ENCODE data around the gene ANKDD1B.

The ANKDD1B gene

DNA sequence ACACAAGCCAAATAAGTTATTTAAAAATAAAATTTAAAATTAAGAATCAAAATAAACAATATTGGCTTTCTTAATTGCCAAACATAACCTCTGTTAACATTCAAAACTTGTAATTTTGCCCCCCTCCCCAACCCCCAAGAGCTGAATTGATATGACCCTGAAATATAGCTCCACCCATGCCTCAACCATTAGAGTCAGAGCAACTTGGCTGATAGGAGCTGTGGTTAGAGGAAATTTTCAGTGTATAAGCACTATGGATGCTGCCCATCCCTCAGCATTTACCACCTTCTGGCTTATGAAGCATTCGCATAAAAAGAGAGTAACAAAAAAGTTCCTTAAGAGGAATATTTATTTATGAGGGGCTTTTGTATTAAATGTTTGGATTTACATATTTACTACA, 99.9 kb downstream of the ANKDD1B start:
- no peak for DNase-seq

DNA sequence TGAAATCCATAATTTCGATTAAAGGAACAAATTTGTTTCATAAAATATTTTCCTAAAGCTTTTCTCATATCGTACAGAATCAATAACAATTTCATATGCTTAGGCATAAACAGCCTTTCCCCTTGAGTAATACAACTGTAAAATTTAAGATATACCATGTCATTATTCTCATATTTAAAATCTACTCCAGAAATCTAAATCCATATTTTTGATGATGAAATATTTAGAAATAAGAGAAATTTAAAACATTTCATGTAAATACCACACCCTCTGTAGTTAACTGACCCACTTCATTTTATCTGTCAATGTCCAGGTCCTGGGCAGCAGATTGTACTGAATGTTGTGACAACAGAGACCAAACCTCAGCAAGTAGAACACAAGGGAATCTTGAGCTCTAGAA, 100.8 kb downstream of the ANKDD1B start:
- DNase-seq = no peak

DNA sequence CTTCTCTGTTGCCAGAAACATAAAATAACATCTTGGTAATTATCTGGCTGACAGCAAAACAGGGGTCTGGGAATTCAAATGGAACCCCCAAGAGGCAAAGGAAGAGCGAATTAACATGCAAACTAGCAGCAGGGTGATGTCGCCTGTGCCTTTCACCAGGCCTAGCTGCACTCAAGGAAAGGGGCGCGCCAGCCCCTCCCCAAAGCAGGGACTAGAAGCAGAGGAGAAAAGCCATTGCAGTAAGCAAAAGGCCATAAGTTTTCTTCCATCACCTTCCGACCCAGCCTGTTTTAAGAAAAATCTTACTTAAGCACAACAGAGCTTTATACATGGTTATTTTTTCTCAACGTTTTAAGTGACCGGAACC, 105.4 kb downstream of the ANKDD1B start:
- DNase-seq = peak; percentile 44

DNA sequence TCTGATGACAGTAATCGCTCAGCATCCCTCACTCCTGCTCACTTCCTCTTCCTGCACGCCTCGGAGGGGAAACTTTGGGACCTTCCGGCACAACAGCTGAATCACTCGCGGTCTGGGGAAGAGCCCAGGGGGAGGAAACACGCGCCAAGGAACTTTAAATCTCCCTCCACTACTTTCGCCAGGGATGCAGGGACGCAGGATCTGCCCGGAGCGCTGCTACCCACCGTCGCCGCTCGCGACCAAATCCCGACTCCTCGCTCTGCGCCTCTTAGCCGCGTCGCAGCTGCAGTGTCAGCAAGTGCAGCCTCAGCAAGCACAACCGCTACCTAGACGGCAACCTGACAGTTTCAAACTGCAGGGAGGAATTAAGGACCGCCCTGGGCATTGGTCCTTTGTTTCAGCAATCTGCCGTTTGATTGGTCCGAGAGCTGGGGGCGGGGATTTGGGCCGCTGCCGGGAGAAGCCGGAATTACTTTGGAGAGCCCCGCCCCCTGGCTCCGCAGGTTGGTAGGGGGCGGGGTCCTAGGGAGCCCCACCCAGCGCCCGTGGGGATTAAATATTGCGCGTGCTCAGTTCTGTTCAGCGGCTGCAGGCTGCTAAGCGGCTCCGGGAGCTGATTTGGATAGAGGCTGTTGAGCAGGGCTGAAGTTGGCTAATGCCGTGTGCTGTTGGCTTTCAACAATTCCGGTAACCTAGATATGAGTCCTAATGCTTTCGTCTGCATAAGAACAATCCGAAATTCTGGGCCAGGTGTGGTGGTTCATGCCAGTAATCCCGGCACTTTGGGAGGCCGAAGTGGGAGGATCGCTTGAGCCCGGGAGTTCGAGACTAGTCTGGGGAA, 106.0 kb downstream of the ANKDD1B start, which contains the start of gene POC5:
TSS of gene POC5 (minus strand) at position 356 of the 841 bp plus-strand sequence. CDS start 4,500 bp downstream, outside the sequence.
- DNase-seq = peak; percentile 98

DNA sequence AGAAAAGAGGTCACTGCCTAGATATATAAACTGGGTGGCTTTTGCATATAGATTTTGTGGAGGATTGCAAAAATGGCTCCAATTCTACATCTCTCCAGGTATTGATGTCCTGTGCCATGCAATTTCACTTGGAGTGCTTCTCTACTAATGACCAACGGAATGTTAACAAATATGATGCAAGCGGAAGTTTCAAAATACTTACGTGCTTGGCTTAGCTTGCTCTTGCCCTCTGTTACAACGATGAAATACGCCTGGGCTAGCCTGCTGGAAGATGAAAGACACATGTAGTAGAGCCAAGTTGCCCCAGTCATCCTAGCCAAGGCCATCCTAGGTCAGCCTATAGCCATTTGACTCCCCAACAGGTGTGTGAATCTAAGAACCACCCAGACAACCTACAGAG, 109.6 kb downstream of the ANKDD1B start:
- DNase-seq = no peak
